ENCODE data around the gene RHCE. TPM values are rescaled to one million over a fixed set of nuclear protein-coding genes. Genes with fewer than 3 reads are reported as not detected.
"Not testable (repeated sequence)": the region's sequence is repeated elsewhere in the genome, so short reads cannot be mapped to it uniquely, and the experiment has no call there.

The RHCE gene
- polyA plus RNA-seq, 1 experiment, result 0.25 TPM

GRCh38 chr1:25456502-25456901 lies 35.9 kb upstream of the RHCE start:
- ChIA-PET POLR2A (interaction anchor here (0.5 kb wide), 1 partner anchor 13 kb away, joined by 3 read pairs; no protein-coding TSS in a partner anchor), CTCF (interaction anchor here (1.0 kb wide), 1 partner anchor 31 kb away, joined by 3 read pairs; no protein-coding TSS in a partner anchor)
- H3K9me3 ChIP-seq (ENCODE audit: control insufficient read depth, insufficient read depth, low read length), result no peaks in the 10 kb centered on the region
- no peaks in the 10 kb centered on the region for H3K27me3 ChIP-seq (ENCODE audit: control insufficient read depth, insufficient read depth, low read length)
- H3K27ac ChIP-seq (ENCODE audit: low read depth, low read length), result no peak overlapping the region
- no peak for DNase-seq (ENCODE audit: low read depth, low spot score)
- no peak for TF ChIP-seq CTCF (IDR thresholded peaks at IDR 0.05; ENCODE audit: low read depth, low read length)
- no peak overlapping the region for H3K4me3 ChIP-seq (ENCODE audit: low read depth, low read length)

GRCh38 chr1:25451908-25452307 lies 31.3 kb upstream of the RHCE start:
- no peak for TF ChIP-seq CTCF (IDR thresholded peaks at IDR 0.05; ENCODE audit: low read depth, low read length)
- no peak for DNase-seq (ENCODE audit: low read depth, low spot score)
- H3K27me3 ChIP-seq (ENCODE audit: control insufficient read depth, insufficient read depth, low read length), result no peaks in the 10 kb centered on the region
- ChIA-PET POLR2A (no interaction called here), CTCF (no interaction called here)
- no peak overlapping the region for H3K27ac ChIP-seq (ENCODE audit: low read depth, low read length)
- H3K9me3 ChIP-seq (ENCODE audit: control insufficient read depth, insufficient read depth, low read length), result no peaks in the 10 kb centered on the region
- no peak overlapping the region for H3K4me3 ChIP-seq (ENCODE audit: low read depth, low read length)

- POLR2A ChIA-PET, result interaction anchor here (0.6 kb wide), 1 partner anchor 10 kb away, joined by 4 read pairs; no protein-coding TSS in a partner anchor
- Histone ChIP-seq H3K9me3 (ENCODE audit: control insufficient read depth, insufficient read depth, low read length) (no peaks in the 10 kb centered on the region), H3K27ac (ENCODE audit: low read depth, low read length) (no peak overlapping the region), H3K27me3 (ENCODE audit: control insufficient read depth, insufficient read depth, low read length) (no peaks in the 10 kb centered on the region), H3K4me3 (ENCODE audit: low read depth, low read length) (no peak overlapping the region)
- TF ChIP-seq CTCF (IDR thresholded peaks at IDR 0.05; ENCODE audit: low read depth, low read length), result no peak
- DNase-seq (ENCODE audit: low read depth, low spot score), result no peak
- CTCF ChIA-PET, result interaction anchor here (0.5 to 1.4 kb wide), 3 partner anchors 36 to 106 kb away, joined by 4 to 6 read pairs (median 6); no protein-coding TSS in a partner anchor
Measured at GRCh38 chr1:25450891-25451290, 30.3 kb upstream of the RHCE start.

GRCh38 chr1:25447547-25447946 lies 26.9 kb upstream of the RHCE start:
- no peak for DNase-seq (ENCODE audit: low read depth, low spot score)
- CTCF ChIA-PET, result no interaction called here
- Histone ChIP-seq H3K27me3 (ENCODE audit: control insufficient read depth, insufficient read depth, low read length) (no peaks in the 10 kb centered on the region), H3K4me3 (ENCODE audit: low read depth, low read length) (no peak overlapping the region), H3K9me3 (ENCODE audit: control insufficient read depth, insufficient read depth, low read length) (no peaks in the 10 kb centered on the region), H3K27ac (ENCODE audit: low read depth, low read length) (no peak overlapping the region)
- POLR2A ChIA-PET, result no interaction called here
- no peak for TF ChIP-seq CTCF (IDR thresholded peaks at IDR 0.05; ENCODE audit: low read depth, low read length)

- DNase-seq (ENCODE audit: low read depth, low spot score), result no peak
- ChIA-PET CTCF (no interaction called here), POLR2A (interaction anchor here (1.5 kb wide), 1 partner anchor 199 kb away, joined by 3 read pairs; the partner anchor contains the start of gene RSRP1)
- no peak for TF ChIP-seq CTCF (IDR thresholded peaks at IDR 0.05; ENCODE audit: low read depth, low read length)
- Histone ChIP-seq H3K9me3 (ENCODE audit: control insufficient read depth, insufficient read depth, low read length) (no peaks in the 10 kb centered on the region), H3K27ac (ENCODE audit: low read depth, low read length) (no peak overlapping the region), H3K4me3 (ENCODE audit: low read depth, low read length) (no peak overlapping the region), H3K27me3 (ENCODE audit: control insufficient read depth, insufficient read depth, low read length) (no peaks in the 10 kb centered on the region)
Measured at GRCh38 chr1:25445993-25446538, 25.4 kb upstream of the RHCE start.

GRCh38 chr1:25444604-25445003 lies 24.0 kb upstream of the RHCE start:
- H3K4me3 ChIP-seq (ENCODE audit: low read depth, low read length); H3K27me3 ChIP-seq (ENCODE audit: control insufficient read depth, insufficient read depth, low read length); POLR2A ChIA-PET; H3K9me3 ChIP-seq (ENCODE audit: control insufficient read depth, insufficient read depth, low read length); H3K27ac ChIP-seq (ENCODE audit: low read depth, low read length); DNase-seq (ENCODE audit: low read depth, low spot score): not testable (repeated sequence)
- CTCF ChIA-PET, result interaction anchor here (0.6 kb wide), 1 partner anchor 1642 kb away, joined by 4 read pairs; no protein-coding TSS in a partner anchor
